HCT116 (cell line): ENCODE results near the gene PIGH. TPM values are rescaled to one million over a fixed set of nuclear protein-coding genes. Genes with fewer than 3 reads are reported as not detected.
"Not testable (repeated sequence)": the region's sequence is repeated elsewhere in the genome, so short reads cannot be mapped to it uniquely, and the experiment has no call there.

Experiments used
- ATAC-seq: fragments of 200-7000 bp; cut with Tn5 transposase; 2 replicates; pipeline ENCODE4 v1.9.1; 2020; ENCODE audit warnings: mild to moderate bottlenecking, moderate library complexity
- BruUV-seq: library from RNA; stranded (reverse); fragments of 400-500 nt; replicated peaks from 2 replicates; lab custom pipeline; 2021; lab: Mats Ljungman, UMichigan
- CTCF ChIA-PET: fragments of 300-600 bp; sonication (Branson Sonifier 250); formaldehyde crosslinking; loops from one replicate; lab custom pipeline; 2021; ENCODE audit warnings: antibody characterized with exemption; lab: Charles Lee
- POLR2A ChIA-PET: fragments of 300-600, 350-600 bp; sonication (Branson Sonifier 250); formaldehyde crosslinking; loops from one replicate; lab custom pipeline; 2021; ENCODE audit warnings: antibody characterized with exemption; lab: Charles Lee
- RAD21 ChIA-PET, 2 experiments: fragments of 300-600 bp; sonication (Branson Sonifier 250); formaldehyde crosslinking; loops; one replicate each; lab custom pipeline; 2023; ENCODE audit warnings: low total read pairs in 2 of 2; ENCODE audit not compliant: uncharacterized antibody in 2 of 2, unreplicated experiment in 2 of 2, low non-redundant PET in 1 of 2; lab: Charles Lee
- DNase-seq: peaks from one replicate; pipeline ENCODE4 v3.0.0-alpha.2; 2010; ENCODE audit warnings: low read depth, low spot score
- H2AFZ ChIP-seq: fragments of 200-600 bp; shearing (Covaris generic), sonication (generic); 2 replicates; pipeline ENCODE4 v1.6.1; 2017; ENCODE audit warnings: low read depth, mixed run types, mixed read lengths, antibody characterized with exemption, low read length; ENCODE audit not compliant: poor library complexity, severe bottlenecking
- H3K27ac ChIP-seq: 2 replicates; pipeline ENCODE4 v1.5.1; 2012; ENCODE audit warnings: low read depth, low read length
- H3K27me3 ChIP-seq: fragments of 200-600 bp; sonication (generic); 2 replicates; pipeline ENCODE4 v1.6.1; 2016; ENCODE audit warnings: mixed run types, low read length, mixed read lengths; ENCODE audit not compliant: insufficient read depth
- H3K36me3 ChIP-seq, 2 experiments: fragments of 200-500 bp in 1 of 2; fragments of 200-600 bp in 1 of 2; sonication (Bioruptor generic) in 1 of 2; sonication (generic) in 1 of 2; 2 replicates each; pipeline versions ENCODE4 v1.5.1 to v1.6.1; 2014 to 2016; ENCODE audit warnings: low read length in 2 of 2, inconsistent platforms in 1 of 2, mixed read lengths in 1 of 2, mixed run types in 1 of 2; ENCODE audit not compliant: insufficient read depth in 2 of 2, control insufficient read depth in 1 of 2
- H3K4me1 ChIP-seq, 2 experiments: fragments of 200-600 bp in 1 of 2; sonication (generic) in 1 of 2; 2 replicates each; pipeline versions ENCODE4 v1.5.1 to v1.6.1; 2012 to 2017; ENCODE audit warnings: low read length in 2 of 2, inconsistent platforms in 1 of 2, mild to moderate bottlenecking in 1 of 2, mixed read lengths in 1 of 2, mixed run types in 1 of 2, moderate library complexity in 1 of 2; ENCODE audit not compliant: insufficient read depth in 2 of 2, control insufficient read depth in 1 of 2
- H3K4me2 ChIP-seq: fragments of 200-600 bp; sonication (generic); 2 replicates; pipeline ENCODE4 v1.6.1; 2017; ENCODE audit warnings: mixed run types, low read length, mixed read lengths
- H3K4me3 ChIP-seq, 2 experiments: fragments of 200-600 bp in 1 of 2; sonication (generic) in 1 of 2; replicated peaks in 1 of 2; 2 replicates each; pipeline ENCODE4 v1.5.1; 2011 to 2016; ENCODE audit warnings: low read length in 2 of 2, control low read depth in 1 of 2, low read depth in 1 of 2, mild to moderate bottlenecking in 1 of 2, mixed read lengths in 1 of 2, mixed run types in 1 of 2
- H3K79me2 ChIP-seq: fragments of 200-600 bp; sonication (generic); 2 replicates; pipeline ENCODE4 v1.6.1; 2017; ENCODE audit warnings: mild to moderate bottlenecking, mixed run types, low read length, moderate library complexity, mixed read lengths; ENCODE audit not compliant: insufficient read depth
- H3K9ac ChIP-seq: fragments of 200-600 bp; sonication (generic); 2 replicates; pipeline ENCODE4 v1.6.1; 2016; ENCODE audit warnings: low read length, mixed read lengths
- H3K9me2 ChIP-seq: fragments of 200-600 bp; sonication (generic), shearing (Covaris generic); 2 replicates; pipeline ENCODE4 v1.6.1; 2017; ENCODE audit warnings: mixed run types, mild to moderate bottlenecking, moderate library complexity; ENCODE audit not compliant: insufficient read depth
- H3K9me3 ChIP-seq, 2 experiments: fragments of 200-500 bp in 1 of 2; fragments of 200-600 bp in 1 of 2; sonication (Bioruptor generic) in 1 of 2; sonication (generic) in 1 of 2; 2 replicates each; pipeline ENCODE4 v1.6.1; 2014 to 2017; ENCODE audit warnings: low read length in 2 of 2, mixed read lengths in 2 of 2, inconsistent platforms in 1 of 2, low read depth in 1 of 2, mild to moderate bottlenecking in 1 of 2, mixed run types in 1 of 2, moderate library complexity in 1 of 2; ENCODE audit not compliant: control insufficient read depth in 1 of 2, insufficient read depth in 1 of 2
- H4K20me1 ChIP-seq: fragments of 200-600 bp; sonication (generic), shearing (Covaris generic); 2 replicates; pipeline ENCODE4 v1.6.1; 2017; ENCODE audit warnings: mixed run types, mild to moderate bottlenecking, moderate library complexity; ENCODE audit not compliant: insufficient read depth
- ATF3 ChIP-seq: IDR thresholded peaks from 2 replicates; pipeline ENCODE4 v1.6.1; 2012
- CBX3 ChIP-seq: IDR thresholded peaks from 2 replicates; pipeline ENCODE4 v1.6.1; 2012; ENCODE audit warnings: low read depth
- CEBPB ChIP-seq: IDR thresholded peaks from 2 replicates; pipeline ENCODE4 v1.6.1; 2012; ENCODE audit warnings: low read depth
- CTCF ChIP-seq, 3 experiments: fragments of 200-600 bp in 1 of 3; sonication (generic) in 1 of 3; IDR thresholded peaks in 2 of 3; conservative IDR thresholded peaks in 1 of 3; 2 replicates each; pipeline ENCODE4 v1.5.1; 2012 to 2017; ENCODE audit warnings: low read depth in 2 of 3, low read length in 2 of 3, antibody characterized with exemption in 1 of 3, borderline replicate concordance in 1 of 3, control low read depth in 1 of 3, mild to moderate bottlenecking in 1 of 3, mixed read lengths in 1 of 3, mixed run types in 1 of 3, moderate library complexity in 1 of 3; ENCODE audit not compliant: insufficient read depth in 1 of 3
- EGR1 ChIP-seq: IDR thresholded peaks from 2 replicates; pipeline ENCODE4 v1.6.1; 2012; ENCODE audit warnings: low read depth
- ELF1 ChIP-seq: IDR thresholded peaks from 2 replicates; pipeline ENCODE4 v1.6.1; 2012; ENCODE audit warnings: low read depth, borderline replicate concordance
- EZH2 ChIP-seq: fragments of 200-600 bp; sonication (generic); IDR thresholded peaks from 2 replicates; pipeline ENCODE4 v1.6.1; 2017; ENCODE audit warnings: antibody characterized with exemption, mixed run types
- EZH2phosphoT487 ChIP-seq: fragments of 200-600 bp; IDR thresholded peaks from 2 replicates; pipeline ENCODE4 v1.6.1; 2018; ENCODE audit warnings: antibody characterized with exemption, borderline replicate concordance
- JUND ChIP-seq: IDR thresholded peaks from 2 replicates; pipeline ENCODE4 v1.6.1; 2012
- MAX ChIP-seq: IDR thresholded peaks from 2 replicates; pipeline ENCODE4 v1.6.1; 2012
- POLR2A ChIP-seq: IDR thresholded peaks from 2 replicates; pipeline ENCODE4 v1.7.0; 2011; ENCODE audit warnings: borderline replicate concordance; ENCODE audit not compliant: insufficient read depth, insufficient read length; ENCODE audit errors: extremely low read depth
- POLR2AphosphoS5 ChIP-seq: IDR thresholded peaks from 2 replicates; pipeline ENCODE4 v1.6.1; 2011; ENCODE audit warnings: mild to moderate bottlenecking, low read depth, low read length, moderate library complexity
- RAD21 ChIP-seq: IDR thresholded peaks from 2 replicates; pipeline ENCODE4 v1.6.1; 2012; ENCODE audit warnings: low read depth, mild to moderate bottlenecking
- SIN3A ChIP-seq: IDR thresholded peaks from 2 replicates; pipeline ENCODE4 v1.6.1; 2012; ENCODE audit warnings: low read depth
- SP1 ChIP-seq: IDR thresholded peaks from 2 replicates; pipeline ENCODE4 v1.6.1; 2012; ENCODE audit warnings: low read depth
- SRF ChIP-seq: IDR thresholded peaks from 2 replicates; pipeline ENCODE4 v1.6.1; 2012; ENCODE audit warnings: low read depth
- TCF7L2 ChIP-seq: IDR thresholded peaks from 2 replicates; pipeline ENCODE4 v1.7.0; 2011; ENCODE audit warnings: borderline replicate concordance, inconsistent platforms; ENCODE audit not compliant: insufficient read depth, insufficient read length; ENCODE audit errors: extremely low read depth
- YY1 ChIP-seq: IDR thresholded peaks from 2 replicates; pipeline ENCODE4 v1.6.1; 2011; ENCODE audit warnings: low read length, low read depth, moderate library complexity, mild to moderate bottlenecking; ENCODE audit not compliant: insufficient replicate concordance; ENCODE audit errors: extremely low read depth
- ZFX ChIP-seq: fragments of 450-650 bp; IDR thresholded peaks from 2 replicates; pipeline ENCODE4 v1.6.1; 2017
- ZNF274 ChIP-seq: fragments of 200-500 bp; sonication (Bioruptor generic); IDR thresholded peaks from 2 replicates; pipeline ENCODE4 v1.6.1; 2014; ENCODE audit warnings: mild to moderate bottlenecking, low read depth, low read length, inconsistent platforms
- intact Hi-C: fragments of 100-400 bp; cut with micrococcal nuclease; formaldehyde crosslinking; loops from 2 replicates; pipeline ENCODE4 v1.10.0; 2022
- total RNA-seq: library from RNA; stranded (reverse); gene quantifications from one replicate; pipeline ENCODE4 v1.2.1, GENCODE V29; 2021; ENCODE audit not compliant: unreplicated experiment

The PIGH gene
- total RNA-seq, 1 experiment from 2014 or later, result 20.9 TPM

GRCh38 chr14:67595392-67595791, 4.7 kb downstream of the PIGH start:
- Histone ChIP-seq H3K27me3 (no peaks in the 10 kb centered on the region), H3K9me2 (no peaks in the 10 kb centered on the region), H2AFZ (no peak overlapping the region), H3K4me3 (no peak overlapping the region), H4K20me1 (no peaks in the 10 kb centered on the region), H3K4me2 (no peak overlapping the region), H3K36me3 (peaks cover 4 to 5% of the 10 kb centered on the region in 2 experiments; a peak in 2 of 4 replicates), H3K9ac (no peak overlapping the region), H3K79me2 (peaks cover 20% of the 10 kb centered on the region), H3K9me3 (no peaks in the 10 kb centered on the region), H3K4me1 (peaks cover 2 to 11% of the 10 kb centered on the region in 2 experiments; a peak in 2 of 4 replicates), H3K27ac (no peak overlapping the region)
- TF ChIP-seq POLR2A, result no peak
- no peak for TF ChIP-seq CTCF (IDR thresholded peaks at IDR 0.05 in 2 of 3, conservative IDR thresholded peaks at IDR 0.05 in 1 of 3; ENCODE audit: borderline replicate concordance in 1 of 3, insufficient read depth in 1 of 3, low read depth in 2 of 3, low read length in 2 of 3)
- TF ChIP-seq CBX3, result no peak
- TF ChIP-seq ZNF274, result no peak
- TF ChIP-seq EZH2, result no peak
- no peak for TF ChIP-seq POLR2AphosphoS5
- no peak for TF ChIP-seq SRF
- TF ChIP-seq RAD21, result no peak
- no peak for TF ChIP-seq SIN3A
- no peak for TF ChIP-seq CEBPB
- no peak for TF ChIP-seq JUND
- TF ChIP-seq SP1, result no peak
- no peak for TF ChIP-seq EGR1
- no peak for TF ChIP-seq TCF7L2
- no peak for TF ChIP-seq MAX
- no peak for TF ChIP-seq ELF1
- no peak for TF ChIP-seq EZH2phosphoT487
- no peak for TF ChIP-seq ZFX
- TF ChIP-seq YY1, result no peak
- TF ChIP-seq ATF3, result no peak
- ChIA-PET RAD21 (no interaction called here), CTCF (interaction anchor here (1.7 kb wide), 1 partner anchor 11 kb away, joined by 3 read pairs; no protein-coding TSS in a partner anchor), POLR2A (no interaction called here)
- intact Hi-C loops, result no loop called here
- no TSS peak for BruUV-seq
- ATAC-seq (no peak), DNase-seq (no peak)

GRCh38 chr14:67593650-67594049, 6.4 kb downstream of the PIGH start:
- H4K20me1 ChIP-seq, H3K4me1 ChIP-seq, DNase-seq, H3K9me2 ChIP-seq, H3K4me3 ChIP-seq, H3K9me3 ChIP-seq, ATAC-seq, H3K27ac ChIP-seq, H2AFZ ChIP-seq, intact Hi-C loops, RAD21 ChIA-PET, BruUV-seq, POLR2A ChIA-PET, H3K4me2 ChIP-seq, H3K9ac ChIP-seq, H3K27me3 ChIP-seq, CTCF ChIA-PET: not testable (repeated sequence)
- Histone ChIP-seq H3K36me3 (peaks cover 8 to 11% of the 10 kb centered on the region in 2 experiments; a peak in 3 of 4 replicates), H3K79me2 (peaks cover 15% of the 10 kb centered on the region; the same call in 1 of the 2 replicates)
